K562 (cell line): ENCODE data around the gene RARRES2. TPM values are rescaled to one million over a fixed set of nuclear protein-coding genes. Genes with fewer than 3 reads are reported as not detected.

Experiments
- ASH1L ChIP-seq: fragments of 450-650 bp; IDR thresholded peaks from 2 replicates; pipeline ENCODE4 v1.6.1; 2018; ENCODE audit warnings: borderline replicate concordance, mild to moderate bottlenecking, low read depth; ENCODE audit not compliant: partially characterized antibody
- CCAR2 ChIP-seq: fragments of 200-400 bp; formaldehyde crosslinking; IDR thresholded peaks from 2 replicates; pipeline ENCODE4 v1.6.1; 2017; ENCODE audit warnings: mild to moderate bottlenecking, low read depth, low read length
- CCNT2 ChIP-seq: IDR thresholded peaks from 2 replicates; pipeline ENCODE4 v1.6.1; 2011; ENCODE audit warnings: borderline replicate concordance, low read depth, mild to moderate bottlenecking, moderate library complexity, mixed read lengths, low read length; ENCODE audit not compliant: insufficient read length; ENCODE audit errors: extremely low read depth
- CHD2 ChIP-seq: IDR thresholded peaks from 2 replicates; pipeline ENCODE4 v1.6.1; 2011; ENCODE audit warnings: low read depth, low read length
- E2F4 ChIP-seq: sonication (generic); formaldehyde crosslinking; IDR thresholded peaks from 2 replicates; pipeline ENCODE4 v1.8.0; 2022; ENCODE audit warnings: mild to moderate bottlenecking, low read depth, missing genetic modification reagents
- ETS1 ChIP-seq: conservative IDR thresholded peaks from 2 replicates; pipeline ENCODE4 v1.6.1; 2011; ENCODE audit warnings: low read depth, mild to moderate bottlenecking, low read length; ENCODE audit not compliant: control insufficient read depth
- MCM3 ChIP-seq: fragments of 450-650 bp; IDR thresholded peaks from 2 replicates; pipeline ENCODE4 v1.6.1; 2016
- MTA1 ChIP-seq: fragments of 450-650 bp; IDR thresholded peaks from 2 replicates; pipeline ENCODE4 v1.6.1; 2017; ENCODE audit warnings: borderline replicate concordance
- POLR2A ChIP-seq: fragments of 450-650 bp; conservative IDR thresholded peaks from 2 replicates; pipeline ENCODE4 v1.6.1; 2016
- SRF ChIP-seq, 2 experiments: fragments of 250-450, 450-650 bp in 1 of 2; sonication (Bioruptor Pico) in 1 of 2; sonication (generic) in 1 of 2; formaldehyde crosslinking; IDR thresholded peaks; 2 replicates each; pipeline versions ENCODE4 v1.5.0 to v1.5.1; 2020 to 2022; ENCODE audit warnings: mild to moderate bottlenecking in 1 of 2, missing genetic modification reagents in 1 of 2
- SRSF7 ChIP-seq: fragments of 200-400 bp; formaldehyde crosslinking; optimal IDR thresholded peaks from 2 replicates; pipeline ENCODE3; 2017; ENCODE audit warnings: mild to moderate bottlenecking, low read depth, low read length
- STAT5B ChIP-seq: fragments of 250-450 bp; sonication (Bioruptor Pico); IDR thresholded peaks from 2 replicates; pipeline ENCODE4 v1.8.0; 2021; ENCODE audit warnings: mild to moderate bottlenecking, inconsistent platforms
- TCF7L2 ChIP-seq: fragments of 150-350 bp; IDR thresholded peaks from 2 replicates; pipeline ENCODE4 v1.6.1; 2016; ENCODE audit warnings: low read depth, mild to moderate bottlenecking, low read length, moderate library complexity
- TFAP4 ChIP-seq: sonication (generic); formaldehyde crosslinking; IDR thresholded peaks from 2 replicates; pipeline ENCODE4 v1.8.0; 2022; ENCODE audit warnings: missing genetic modification reagents, mild to moderate bottlenecking, moderate library complexity, borderline replicate concordance
- ZNF695 ChIP-seq: fragments of 450-650 bp; formaldehyde crosslinking; IDR thresholded peaks from 2 replicates; pipeline ENCODE4 v1.4.0; 2020; ENCODE audit warnings: mild to moderate bottlenecking, moderate library complexity
- ZNF740 ChIP-seq, 3 experiments: fragments of 200-800 bp in 1 of 3; sonication (Bioruptor generic) in 1 of 3; sonication (generic) in 1 of 3; formaldehyde crosslinking in 1 of 3; IDR thresholded peaks; 2 replicates each; pipeline versions ENCODE4 v1.6.1 to v1.8.0; 2016 to 2022; ENCODE audit warnings: mild to moderate bottlenecking in 2 of 3, missing compliant biosample characterization in 2 of 3, missing genetic modification characterization in 2 of 3, missing genetic modification reagents in 1 of 3
- ZNF778 ChIP-seq: fragments of 450-650 bp; formaldehyde crosslinking; IDR thresholded peaks from 2 replicates; pipeline ENCODE4 v1.4.0; 2020; ENCODE audit warnings: mild to moderate bottlenecking, moderate library complexity
- polyA plus RNA-seq, 8 experiments: library from polyadenylated mRNA; depleted of rRNA in 4 of 8; stranded (reverse) in 5 of 8; unstranded in 3 of 8; fragments of >200 nt; fragmentation: Nextera tagmentation in 2 of 8; fragmentation: Illumina TruSeq in 1 of 8; extraction: Ambion mirVana in 2 of 8; extraction: Trizol in 1 of 8; gene quantifications; 2 replicates each; pipeline versions ENCODE4 v1.2.1 to v1.2.3, GENCODE V29; 2011 to 2014; ENCODE audit warnings: inconsistent platforms in 1 of 8, missing spikeins in 1 of 8
- total RNA-seq, 7 experiments: library from RNA; depleted of rRNA in 6 of 7; stranded (reverse); fragments of >200 nt in 6 of 7; fragmentation: Illumina TruSeq in 2 of 7; extraction: Trizol in 2 of 7; gene quantifications; 2 replicates each; pipeline versions ENCODE4 v1.2.1 to v1.2.3, GENCODE V29; 2011 to 2021; ENCODE audit warnings: low replicate concordance in 1 of 7
- TF ChIP-seq, protein P1 (sequence below): fragments of 250-450 bp; sonication (Bioruptor Pico); IDR thresholded peaks from 2 replicates; pipeline ENCODE4 v1.4.0; 2020; ENCODE audit warnings: mild to moderate bottlenecking, moderate library complexity

Gene RARRES2
- total and polyA plus RNA-seq, 9 of the 15 experiments (the other 6 are each of a cell fraction or from before 2014, with no cell fraction given) = 0.11 to 1.7 (median 0.23) TPM; not detected in 6

DNA sequence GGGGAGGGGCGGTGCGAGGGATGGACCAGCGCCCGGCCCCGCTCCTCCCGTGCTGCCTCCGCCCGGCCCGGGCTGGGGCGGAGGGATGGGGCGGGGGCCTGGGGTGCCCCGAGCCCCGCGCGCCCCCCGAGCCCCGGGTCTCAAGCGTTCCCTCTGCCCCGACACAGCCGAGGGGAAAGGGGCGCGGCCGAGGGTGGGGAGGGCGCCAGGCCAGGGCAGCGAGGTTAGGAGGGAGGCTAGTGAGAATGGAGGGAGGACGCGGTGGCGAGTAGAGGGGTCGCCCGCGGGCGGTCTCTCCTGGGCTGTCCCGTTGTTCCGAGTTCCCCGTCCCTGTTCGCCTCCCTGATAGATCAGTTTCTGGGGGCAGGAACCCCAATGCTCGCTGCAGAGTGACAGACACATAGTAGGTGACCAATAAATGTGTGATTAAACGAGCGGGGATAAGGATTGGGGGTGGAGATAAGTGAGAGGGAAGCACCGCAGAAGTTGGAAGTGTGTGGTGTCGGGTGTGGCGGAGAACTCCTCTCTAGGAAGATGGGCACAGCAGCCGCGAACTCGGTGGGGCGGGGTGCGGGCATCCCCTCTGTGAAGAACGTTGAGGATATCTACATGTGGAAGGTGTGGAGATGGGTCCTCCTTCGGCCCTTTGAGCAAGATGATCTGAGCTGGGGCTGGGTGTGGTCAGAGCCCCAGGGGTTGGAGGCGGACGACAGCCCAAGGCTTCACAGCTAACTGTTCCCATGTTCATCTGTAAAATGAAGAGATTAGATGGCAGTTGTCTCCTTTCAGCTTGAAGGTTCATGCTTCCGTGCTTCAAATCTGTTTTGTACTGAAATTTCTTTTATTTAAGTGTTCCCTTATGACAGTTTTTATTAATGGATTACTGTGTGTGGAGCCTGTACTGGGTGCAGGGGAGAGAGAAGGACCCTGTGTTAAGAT is 38.3 kb upstream of the RARRES2 start (continued):
- TF ChIP-seq ZNF740 (CRISPR knock-in tag; IDR thresholded peaks at IDR 0.05) (peak; percentile 76), ZNF740 (tag; IDR thresholded peaks at IDR 0.05) (no peak), ZNF695 (CRISPR knock-in tag) (no peak), MCM3 (no peak), CCAR2 (no peak), ASH1L (no peak), E2F4 (CRISPR knock-in tag) (no peak), ZNF778 (no peak), ETS1 (no peak), CHD2 (no peak), STAT5B (CRISPR knock-in tag) (no peak), TFAP4 (CRISPR knock-in tag) (no peak), CCNT2 (no peak), TCF7L2 (no peak), SRSF7 (no peak), POLR2A (no peak), MTA1 (0 out of 2 replicates have a peak, but pooled peaks have one; percentile 22), SRF (CRISPR knock-in tag; IDR thresholded peaks at IDR 0.05) (no peak)
- TF ChIP-seq, protein P1, sequence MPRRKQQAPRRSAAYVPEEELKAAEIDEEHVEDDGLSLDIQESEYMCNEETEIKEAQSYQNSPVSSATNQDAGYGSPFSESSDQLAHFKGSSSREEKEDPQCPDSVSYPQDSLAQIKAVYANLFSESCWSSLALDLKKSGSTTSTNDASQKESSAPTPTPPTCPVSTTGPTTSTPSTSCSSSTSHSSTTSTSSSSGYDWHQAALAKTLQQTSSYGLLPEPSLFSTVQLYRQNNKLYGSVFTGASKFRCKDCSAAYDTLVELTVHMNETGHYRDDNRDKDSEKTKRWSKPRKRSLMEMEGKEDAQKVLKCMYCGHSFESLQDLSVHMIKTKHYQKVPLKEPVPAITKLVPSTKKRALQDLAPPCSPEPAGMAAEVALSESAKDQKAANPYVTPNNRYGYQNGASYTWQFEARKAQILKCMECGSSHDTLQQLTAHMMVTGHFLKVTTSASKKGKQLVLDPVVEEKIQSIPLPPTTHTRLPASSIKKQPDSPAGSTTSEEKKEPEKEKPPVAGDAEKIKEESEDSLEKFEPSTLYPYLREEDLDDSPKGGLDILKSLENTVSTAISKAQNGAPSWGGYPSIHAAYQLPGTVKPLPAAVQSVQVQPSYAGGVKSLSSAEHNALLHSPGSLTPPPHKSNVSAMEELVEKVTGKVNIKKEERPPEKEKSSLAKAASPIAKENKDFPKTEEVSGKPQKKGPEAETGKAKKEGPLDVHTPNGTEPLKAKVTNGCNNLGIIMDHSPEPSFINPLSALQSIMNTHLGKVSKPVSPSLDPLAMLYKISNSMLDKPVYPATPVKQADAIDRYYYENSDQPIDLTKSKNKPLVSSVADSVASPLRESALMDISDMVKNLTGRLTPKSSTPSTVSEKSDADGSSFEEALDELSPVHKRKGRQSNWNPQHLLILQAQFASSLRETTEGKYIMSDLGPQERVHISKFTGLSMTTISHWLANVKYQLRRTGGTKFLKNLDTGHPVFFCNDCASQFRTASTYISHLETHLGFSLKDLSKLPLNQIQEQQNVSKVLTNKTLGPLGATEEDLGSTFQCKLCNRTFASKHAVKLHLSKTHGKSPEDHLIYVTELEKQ (CRISPR knock-in tag) = no peak
